GM12878 (cell line): Measurements from ENCODE around the gene ATP5PB. TPM values are rescaled to one million over a fixed set of nuclear protein-coding genes. Genes with fewer than 3 reads are reported as not detected.

Experiments
- DPF2 ChIP-seq: fragments of 450-650 bp; IDR thresholded peaks from 2 replicates; pipeline ENCODE4 v1.6.1; 2017; ENCODE audit warnings: mild to moderate bottlenecking
- EED ChIP-seq: sonication (generic); IDR thresholded peaks from 2 replicates; pipeline ENCODE4 v1.6.1; 2016; ENCODE audit warnings: antibody characterized with exemption, low read depth
- EP300 ChIP-seq, 2 experiments: fragments of 150-350 bp in 1 of 2; IDR thresholded peaks; 2 replicates each; pipeline ENCODE4 v1.6.1; 2011 to 2012; ENCODE audit warnings: low read depth in 2 of 2, low read length in 2 of 2, borderline replicate concordance in 1 of 2, improper control_type of control experiment in 1 of 2, inconsistent platforms in 1 of 2; ENCODE audit not compliant: control insufficient read depth in 1 of 2
- GABPA ChIP-seq: IDR thresholded peaks from 2 replicates; pipeline ENCODE4 v1.6.1; 2014; ENCODE audit warnings: antibody characterized with exemption, low read depth, mild to moderate bottlenecking, inconsistent platforms
- HCFC1 ChIP-seq: fragments of 150-350 bp; IDR thresholded peaks from 2 replicates; pipeline ENCODE4 v1.6.1; 2014; ENCODE audit warnings: low read length
- KLF5 ChIP-seq: fragments of 450-650 bp; IDR thresholded peaks from 2 replicates; pipeline ENCODE4 v1.6.1; 2014; ENCODE audit warnings: mild to moderate bottlenecking; ENCODE audit not compliant: partially characterized antibody
- MTA2 ChIP-seq: fragments of 450-650 bp; IDR thresholded peaks from 2 replicates; pipeline ENCODE4 v1.6.1; 2016; ENCODE audit warnings: low read depth, mild to moderate bottlenecking, moderate library complexity
- MTA3 ChIP-seq: IDR thresholded peaks from 2 replicates; pipeline ENCODE4 v1.6.1; 2012; ENCODE audit warnings: low read length, inconsistent platforms, borderline replicate concordance
- PML ChIP-seq: IDR thresholded peaks from 2 replicates; pipeline ENCODE4 v1.6.1; 2012; ENCODE audit warnings: low read length, inconsistent platforms
- SPI1 ChIP-seq: IDR thresholded peaks from 2 replicates; pipeline ENCODE4 v1.6.1; 2011; ENCODE audit warnings: low read depth, mild to moderate bottlenecking, low read length, moderate library complexity, borderline replicate concordance; ENCODE audit not compliant: insufficient read depth
- SREBF2 ChIP-seq: IDR thresholded peaks from 2 replicates; pipeline ENCODE4 v1.6.1; 2012; ENCODE audit warnings: mild to moderate bottlenecking, low read length
- STAT3 ChIP-seq: IDR thresholded peaks from 2 replicates; pipeline ENCODE4 v1.6.1; 2011; ENCODE audit warnings: low read depth, low read length, improper control_type of control experiment
- ZBTB4 ChIP-seq: fragments of 450-650 bp; formaldehyde crosslinking; IDR thresholded peaks from 2 replicates; pipeline ENCODE4 v1.4.0; 2022; ENCODE audit warnings: mild to moderate bottlenecking, moderate library complexity
- polyA plus RNA-seq, 11 experiments: library from polyadenylated mRNA; depleted of rRNA in 4 of 11; unstranded in 6 of 11; stranded (reverse) in 5 of 11; fragments of >200 nt; fragmentation: Nextera tagmentation in 4 of 11; fragmentation: Illumina TruSeq in 1 of 11; extraction: Ambion mirVana in 4 of 11; extraction: Trizol in 1 of 11; gene quantifications; 1 replicate in 1 of 11; 2 replicates in 10 of 11; pipeline versions ENCODE4 v1.2.1 to v1.2.3, GENCODE V29; 2011 to 2016; ENCODE audit warnings: inconsistent platforms in 2 of 11, missing spikeins in 2 of 11, low read depth in 1 of 11
- total RNA-seq, 4 experiments: library from RNA; depleted of rRNA in 3 of 4; stranded (reverse); fragments of >200 nt in 3 of 4; fragmentation: Illumina TruSeq in 1 of 4; extraction: Trizol in 1 of 4; gene quantifications; 2 replicates each; pipeline versions ENCODE4 v1.2.1 to v1.2.3, GENCODE V29; 2013 to 2021
- TF ChIP-seq, protein P1 (sequence below): fragments of 450-650 bp; IDR thresholded peaks from 2 replicates; pipeline ENCODE4 v1.6.1; 2017; ENCODE audit warnings: mild to moderate bottlenecking, moderate library complexity
- TF ChIP-seq, protein P2 (sequence below): IDR thresholded peaks from 2 replicates; pipeline ENCODE4 v1.6.1; 2011; ENCODE audit warnings: borderline replicate concordance, low read depth, mild to moderate bottlenecking, moderate library complexity, low read length; ENCODE audit not compliant: insufficient read depth, poor library complexity, severe bottlenecking
- TF ChIP-seq, protein P3 (sequence below): fragments of 450-650 bp; formaldehyde crosslinking; IDR thresholded peaks from 2 replicates; pipeline ENCODE4 v1.5.0; 2022; ENCODE audit warnings: mild to moderate bottlenecking, missing genetic modification characterization

The ATP5PB gene
- total and polyA plus RNA-seq, 10 of the 15 experiments (the other 5 are each of a cell fraction or from before 2014, with no cell fraction given) = 380 to 1,760 (median 677) TPM

GRCh38 chr1:111507411-111508201 lies 58.3 kb downstream of the ATP5PB start (continued):
- TF ChIP-seq, protein P1, sequence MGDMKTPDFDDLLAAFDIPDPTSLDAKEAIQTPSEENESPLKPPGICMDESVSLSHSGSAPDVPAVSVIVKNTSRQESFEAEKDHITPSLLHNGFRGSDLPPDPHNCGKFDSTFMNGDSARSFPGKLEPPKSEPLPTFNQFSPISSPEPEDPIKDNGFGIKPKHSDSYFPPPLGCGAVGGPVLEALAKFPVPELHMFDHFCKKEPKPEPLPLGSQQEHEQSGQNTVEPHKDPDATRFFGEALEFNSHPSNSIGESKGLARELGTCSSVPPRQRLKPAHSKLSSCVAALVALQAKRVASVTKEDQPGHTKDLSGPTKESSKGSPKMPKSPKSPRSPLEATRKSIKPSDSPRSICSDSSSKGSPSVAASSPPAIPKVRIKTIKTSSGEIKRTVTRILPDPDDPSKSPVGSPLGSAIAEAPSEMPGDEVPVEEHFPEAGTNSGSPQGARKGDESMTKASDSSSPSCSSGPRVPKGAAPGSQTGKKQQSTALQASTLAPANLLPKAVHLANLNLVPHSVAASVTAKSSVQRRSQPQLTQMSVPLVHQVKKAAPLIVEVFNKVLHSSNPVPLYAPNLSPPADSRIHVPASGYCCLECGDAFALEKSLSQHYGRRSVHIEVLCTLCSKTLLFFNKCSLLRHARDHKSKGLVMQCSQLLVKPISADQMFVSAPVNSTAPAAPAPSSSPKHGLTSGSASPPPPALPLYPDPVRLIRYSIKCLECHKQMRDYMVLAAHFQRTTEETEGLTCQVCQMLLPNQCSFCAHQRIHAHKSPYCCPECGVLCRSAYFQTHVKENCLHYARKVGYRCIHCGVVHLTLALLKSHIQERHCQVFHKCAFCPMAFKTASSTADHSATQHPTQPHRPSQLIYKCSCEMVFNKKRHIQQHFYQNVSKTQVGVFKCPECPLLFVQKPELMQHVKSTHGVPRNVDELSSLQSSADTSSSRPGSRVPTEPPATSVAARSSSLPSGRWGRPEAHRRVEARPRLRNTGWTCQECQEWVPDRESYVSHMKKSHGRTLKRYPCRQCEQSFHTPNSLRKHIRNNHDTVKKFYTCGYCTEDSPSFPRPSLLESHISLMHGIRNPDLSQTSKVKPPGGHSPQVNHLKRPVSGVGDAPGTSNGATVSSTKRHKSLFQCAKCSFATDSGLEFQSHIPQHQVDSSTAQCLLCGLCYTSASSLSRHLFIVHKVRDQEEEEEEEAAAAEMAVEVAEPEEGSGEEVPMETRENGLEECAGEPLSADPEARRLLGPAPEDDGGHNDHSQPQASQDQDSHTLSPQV = no peak
- TF ChIP-seq, protein P2, sequence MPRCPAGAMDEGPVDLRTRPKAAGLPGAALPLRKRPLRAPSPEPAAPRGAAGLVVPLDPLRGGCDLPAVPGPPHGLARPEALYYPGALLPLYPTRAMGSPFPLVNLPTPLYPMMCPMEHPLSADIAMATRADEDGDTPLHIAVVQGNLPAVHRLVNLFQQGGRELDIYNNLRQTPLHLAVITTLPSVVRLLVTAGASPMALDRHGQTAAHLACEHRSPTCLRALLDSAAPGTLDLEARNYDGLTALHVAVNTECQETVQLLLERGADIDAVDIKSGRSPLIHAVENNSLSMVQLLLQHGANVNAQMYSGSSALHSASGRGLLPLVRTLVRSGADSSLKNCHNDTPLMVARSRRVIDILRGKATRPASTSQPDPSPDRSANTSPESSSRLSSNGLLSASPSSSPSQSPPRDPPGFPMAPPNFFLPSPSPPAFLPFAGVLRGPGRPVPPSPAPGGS = no peak
- TF ChIP-seq GABPA = peak; percentile 71; the same call in 1 of the 2 replicates
- TF ChIP-seq DPF2 = peak; percentile 68
- TF ChIP-seq EP300 (IDR thresholded peaks at IDR 0.05; ENCODE audit: borderline replicate concordance in 1 of 2, control insufficient read depth in 1 of 2, low read depth in 2 of 2, low read length in 2 of 2) = peak in 1 of 2 experiments; percentile 73; a peak in 2 of 4 replicates
- no peak for TF ChIP-seq MTA3
- TF ChIP-seq SREBF2 = 0 out of 2 replicates have a peak, but pooled peaks have one; percentile 12
- TF ChIP-seq EED = peak; percentile 32; the same call in 1 of the 2 replicates
- TF ChIP-seq ZBTB4 (CRISPR knock-in tag) = no peak
- 0 out of 2 replicates have a peak, but pooled peaks have one; percentile 9 for TF ChIP-seq HCFC1
- TF ChIP-seq PML = peak; percentile 24; the same call in 1 of the 2 replicates
- peak; percentile 98 for TF ChIP-seq SPI1
- TF ChIP-seq, protein P3, sequence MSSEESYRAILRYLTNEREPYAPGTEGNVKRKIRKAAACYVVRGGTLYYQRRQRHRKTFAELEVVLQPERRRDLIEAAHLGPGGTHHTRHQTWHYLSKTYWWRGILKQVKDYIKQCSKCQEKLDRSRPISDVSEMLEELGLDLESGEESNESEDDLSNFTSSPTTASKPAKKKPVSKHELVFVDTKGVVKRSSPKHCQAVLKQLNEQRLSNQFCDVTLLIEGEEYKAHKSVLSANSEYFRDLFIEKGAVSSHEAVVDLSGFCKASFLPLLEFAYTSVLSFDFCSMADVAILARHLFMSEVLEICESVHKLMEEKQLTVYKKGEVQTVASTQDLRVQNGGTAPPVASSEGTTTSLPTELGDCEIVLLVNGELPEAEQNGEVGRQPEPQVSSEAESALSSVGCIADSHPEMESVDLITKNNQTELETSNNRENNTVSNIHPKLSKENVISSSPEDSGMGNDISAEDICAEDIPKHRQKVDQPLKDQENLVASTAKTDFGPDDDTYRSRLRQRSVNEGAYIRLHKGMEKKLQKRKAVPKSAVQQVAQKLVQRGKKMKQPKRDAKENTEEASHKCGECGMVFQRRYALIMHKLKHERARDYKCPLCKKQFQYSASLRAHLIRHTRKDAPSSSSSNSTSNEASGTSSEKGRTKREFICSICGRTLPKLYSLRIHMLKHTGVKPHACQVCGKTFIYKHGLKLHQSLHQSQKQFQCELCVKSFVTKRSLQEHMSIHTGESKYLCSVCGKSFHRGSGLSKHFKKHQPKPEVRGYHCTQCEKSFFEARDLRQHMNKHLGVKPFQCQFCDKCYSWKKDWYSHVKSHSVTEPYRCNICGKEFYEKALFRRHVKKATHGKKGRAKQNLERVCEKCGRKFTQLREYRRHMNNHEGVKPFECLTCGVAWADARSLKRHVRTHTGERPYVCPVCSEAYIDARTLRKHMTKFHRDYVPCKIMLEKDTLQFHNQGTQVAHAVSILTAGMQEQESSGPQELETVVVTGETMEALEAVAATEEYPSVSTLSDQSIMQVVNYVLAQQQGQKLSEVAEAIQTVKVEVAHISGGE (CRISPR knock-in tag) = no peak
- TF ChIP-seq MTA2 = peak; percentile 49
- TF ChIP-seq KLF5 = no peak
- no peak for TF ChIP-seq STAT3
